HG03045 (cell line): ENCODE measurements around the gene SERINC3.

Experiments used
- ATAC-seq: cut with Tn5 transposase; IDR thresholded peaks from one replicate; pipeline ENCODE4 v1.9.1; 2021; ENCODE audit warnings: mild to moderate bottlenecking, moderate library complexity; ENCODE audit not compliant: unreplicated experiment

Gene SERINC3

GRCh38 chr20:44533928-44534327, 12.1 kb upstream of the SERINC3 start:
- no peak for ATAC-seq

- ATAC-seq: no peak
These were observed 11.1 kb upstream of the SERINC3 start for GRCh38 chr20:44532981-44533331.

DNA sequence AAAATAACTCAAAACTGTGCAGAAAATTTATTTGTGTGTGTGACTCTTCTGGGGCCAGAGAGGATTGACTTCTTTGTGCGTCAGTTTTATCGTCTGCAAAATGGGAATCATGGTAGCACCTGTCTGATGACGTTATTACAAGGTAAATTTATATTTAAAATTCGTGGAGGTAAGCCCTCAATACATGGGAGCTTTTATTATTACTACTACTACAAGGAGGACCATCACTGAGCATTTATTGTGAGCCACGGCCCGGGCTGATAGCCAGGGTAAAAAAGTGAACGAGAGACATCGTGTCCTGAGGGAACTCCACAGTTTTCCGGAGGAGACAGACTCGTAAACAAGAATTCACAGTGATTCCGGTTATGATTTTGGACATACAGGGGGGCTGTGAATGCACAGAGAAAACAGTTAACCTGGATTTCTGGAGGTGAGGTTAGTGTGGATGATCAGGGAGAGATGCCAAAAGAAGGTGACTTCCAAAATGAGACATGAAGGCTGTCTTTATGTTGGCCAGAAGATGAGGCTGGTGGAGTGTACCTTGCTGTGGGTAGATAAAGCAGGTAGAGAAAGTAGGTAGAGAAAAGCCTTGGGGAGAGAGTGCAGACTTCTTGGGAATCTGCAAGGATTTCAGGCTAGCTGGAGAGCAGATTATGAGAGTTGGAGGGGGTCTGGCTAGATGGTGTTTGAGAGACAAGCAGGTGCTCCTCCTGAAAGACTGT, 10.6 kb upstream of the SERINC3 start:
- no peak for ATAC-seq

- no peak for ATAC-seq
These were observed 6.4 kb upstream of the SERINC3 start for GRCh38 chr20:44528309-44528708.

DNA sequence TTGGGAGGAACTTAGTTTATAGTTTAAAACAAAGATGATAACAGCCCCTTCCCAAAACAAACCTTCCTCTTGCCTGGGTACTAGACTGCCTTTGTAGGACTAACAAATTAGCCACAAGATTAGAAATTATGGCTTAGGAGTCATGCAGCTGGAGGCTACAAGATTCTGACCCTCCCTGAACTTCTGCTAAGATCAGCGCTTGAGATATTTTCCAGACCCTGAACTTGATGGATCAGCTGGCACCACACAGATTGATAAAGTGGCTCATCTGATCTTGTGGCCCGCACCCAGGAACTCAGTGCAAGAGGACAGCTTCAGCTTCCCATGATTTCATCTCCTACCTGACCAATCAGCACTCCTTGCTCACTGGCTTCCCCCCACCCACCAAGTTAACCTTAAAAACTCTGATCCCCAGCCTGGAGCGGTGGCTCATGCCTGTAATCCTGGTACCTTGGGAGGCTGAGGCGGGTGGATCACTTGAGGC, 5.9 kb upstream of the SERINC3 start:
- no peak for ATAC-seq

DNA sequence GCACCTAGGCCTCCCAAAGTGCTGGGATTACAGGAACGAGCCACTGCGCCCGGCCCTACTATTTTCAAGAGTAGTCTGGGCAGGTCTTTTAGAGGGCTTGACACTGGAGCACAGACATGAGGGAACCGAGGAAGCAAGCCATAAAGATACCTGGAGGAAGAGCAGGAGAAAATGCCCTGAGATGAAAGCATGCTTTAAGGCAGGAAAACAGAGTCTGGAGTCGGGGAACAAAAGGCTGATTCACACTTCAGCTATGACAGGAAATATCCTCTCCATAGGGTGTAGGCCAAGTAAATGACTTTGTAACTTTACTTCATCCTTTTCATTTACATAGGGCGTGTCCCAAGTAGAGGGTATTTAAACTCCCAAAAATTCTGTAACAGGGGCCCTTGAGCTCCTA, 4.3 kb upstream of the SERINC3 start:
- no peak for ATAC-seq

DNA sequence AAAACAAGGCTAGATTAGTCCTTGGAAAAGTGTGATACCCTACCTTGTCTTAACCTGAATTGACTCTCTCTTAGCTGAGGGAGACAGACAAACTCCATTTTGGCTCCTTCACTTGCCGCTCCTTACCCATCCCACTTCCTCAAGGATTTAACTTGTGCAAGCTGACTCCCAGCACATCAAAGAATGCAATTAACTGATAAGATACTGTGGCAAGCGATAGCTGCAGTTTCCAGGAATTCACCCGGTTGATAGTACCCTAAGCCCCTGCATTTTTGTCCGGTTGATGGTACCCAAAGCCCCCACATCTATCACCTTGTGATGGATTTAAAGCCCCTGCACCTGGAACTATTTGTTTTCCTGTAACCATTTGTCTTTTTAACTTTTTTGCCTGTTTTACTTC, 1.9 kb upstream of the SERINC3 start:
- ATAC-seq: no peak

- no peak for ATAC-seq
These were observed 971 bp upstream of the SERINC3 start for GRCh38 chr20:44522841-44523240.

- ATAC-seq: no peak
These were observed 989 bp downstream of the SERINC3 start for GRCh38 chr20:44520881-44521280.

DNA sequence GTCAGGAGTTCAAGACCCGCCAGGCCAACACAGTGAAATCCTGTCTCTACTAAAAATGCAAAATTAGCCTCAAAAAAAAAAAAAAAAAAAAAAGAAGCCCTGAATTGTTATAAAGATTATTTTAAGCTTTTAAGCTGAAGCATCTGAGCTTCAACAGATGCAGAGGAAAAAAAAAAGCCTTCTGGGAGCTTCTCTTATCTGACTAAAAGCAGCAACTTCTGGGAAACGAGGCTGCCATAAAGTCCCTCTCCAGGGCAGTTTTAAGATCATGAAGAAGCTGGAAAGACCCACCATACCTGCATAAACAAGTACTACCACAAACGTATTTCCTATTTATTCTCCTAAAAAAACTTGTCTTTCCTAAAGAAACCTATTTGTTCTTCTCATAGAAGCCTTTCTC, 3.6 kb downstream of the SERINC3 start:
- no peak for ATAC-seq

GRCh38 chr20:44517454-44517853, 4.4 kb downstream of the SERINC3 start:
- ATAC-seq: no peak

GRCh38 chr20:44516491-44516890, 5.4 kb downstream of the SERINC3 start:
- no peak for ATAC-seq

- ATAC-seq: no peak
These were observed 8.0 kb downstream of the SERINC3 start for GRCh38 chr20:44513871-44514270.

DNA sequence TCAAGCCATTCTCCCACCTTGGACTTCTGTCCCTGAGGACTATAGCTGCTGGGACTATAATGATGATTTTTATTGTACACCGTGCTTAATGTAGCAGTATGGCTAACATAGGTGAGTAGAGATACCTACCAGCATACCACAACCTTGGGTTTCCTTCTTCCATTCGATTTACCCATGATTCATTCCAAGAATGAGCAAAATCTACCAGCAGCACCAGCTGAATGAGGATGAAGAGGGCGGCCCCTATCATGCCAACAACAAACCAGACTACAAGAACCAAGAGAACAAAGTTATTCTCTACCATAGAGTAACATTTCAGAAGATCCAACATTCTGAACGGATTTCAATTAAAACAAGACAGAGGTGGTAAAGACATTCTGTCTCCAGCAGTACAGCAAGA, 12.1 kb downstream of the SERINC3 start:
- ATAC-seq: no peak

DNA sequence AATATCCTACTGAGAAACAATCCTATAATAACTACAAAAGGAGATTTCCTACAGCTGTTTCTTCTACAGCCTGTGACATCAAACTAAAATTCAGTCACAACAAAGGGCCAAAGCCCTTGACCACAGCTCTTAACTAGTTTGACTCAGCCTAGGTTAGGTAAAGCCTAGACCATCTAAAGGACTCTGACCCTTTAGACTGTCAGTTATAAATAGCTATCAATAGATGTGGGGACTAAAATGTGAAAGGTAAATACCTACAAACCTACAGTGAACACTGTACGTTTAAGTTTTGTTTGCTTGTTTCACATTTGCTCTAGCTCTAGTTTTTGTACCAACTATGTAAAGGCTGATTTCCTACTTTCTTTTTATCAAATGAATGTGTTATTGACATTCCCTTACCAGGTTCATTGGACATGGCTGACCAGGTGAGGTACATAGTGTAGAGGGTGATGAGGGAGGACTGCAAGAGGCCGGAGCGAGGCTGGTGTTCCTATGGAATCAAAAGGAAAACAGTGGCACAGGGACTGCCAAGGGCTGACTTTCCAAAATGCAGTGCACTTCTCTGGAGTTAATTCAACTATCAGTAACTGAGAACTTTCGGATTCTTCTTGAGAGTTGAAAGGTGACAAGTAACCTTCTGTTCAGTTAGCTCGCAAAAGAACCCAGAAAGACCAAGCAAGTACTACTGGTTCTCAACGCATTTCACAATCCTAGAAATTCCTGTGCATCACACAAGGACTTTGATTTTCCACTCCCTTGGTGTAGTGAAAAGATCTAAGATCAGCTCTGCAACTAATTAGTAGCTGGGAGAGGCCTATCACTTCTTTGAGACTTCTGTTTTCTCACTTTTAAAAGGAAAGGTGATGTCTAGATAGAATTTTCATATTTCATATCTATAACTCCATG, 17.2 kb downstream of the SERINC3 start:
- no peak for ATAC-seq

- ATAC-seq: no peak
These were observed 18.9 kb downstream of the SERINC3 start for GRCh38 chr20:44502968-44503367.

DNA sequence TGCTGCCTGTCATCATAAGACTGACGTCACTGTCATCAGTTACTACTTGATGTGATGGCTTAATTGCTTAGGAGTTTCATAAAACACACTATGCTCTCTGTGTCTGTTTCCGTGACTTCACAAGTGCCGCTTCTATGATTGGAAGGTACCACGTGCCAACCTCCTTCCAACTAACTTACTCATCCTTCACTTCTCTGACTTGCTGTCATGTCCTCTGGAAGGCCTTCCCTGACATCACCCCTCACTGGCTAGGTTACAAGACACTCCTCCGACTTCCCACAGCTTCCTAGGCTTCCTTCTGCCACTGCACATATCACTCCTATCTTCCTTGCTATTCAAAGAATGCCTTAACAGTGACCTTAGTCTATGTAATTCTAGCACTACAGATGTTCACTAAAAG, 20.4 kb downstream of the SERINC3 start:
- no peak for ATAC-seq

DNA sequence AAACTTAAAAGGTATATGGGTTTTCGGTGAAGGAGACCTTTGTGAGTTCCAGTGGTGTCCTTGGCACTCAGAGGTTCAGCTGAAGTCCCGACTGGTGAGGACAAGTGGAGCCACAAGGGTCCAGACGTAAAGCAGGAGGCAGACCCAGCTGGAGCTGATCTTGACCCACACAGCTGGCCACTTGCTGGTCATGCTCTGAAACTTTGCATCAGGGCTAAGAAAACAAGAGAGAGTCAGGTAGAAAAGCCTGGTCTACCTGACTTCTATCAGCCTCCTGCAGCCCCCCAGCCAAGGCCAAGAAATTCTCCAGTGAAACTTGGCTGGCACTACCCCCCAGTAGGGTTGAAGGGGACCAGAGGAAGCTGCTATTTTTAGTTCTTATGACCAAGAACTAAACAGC, 21.6 kb downstream of the SERINC3 start:
- ATAC-seq: no peak

- ATAC-seq: no peak
These were observed 24.1 kb downstream of the SERINC3 start for GRCh38 chr20:44497761-44498160.

GRCh38 chr20:44496976-44497375, 24.9 kb downstream of the SERINC3 start:
- ATAC-seq: no peak

DNA sequence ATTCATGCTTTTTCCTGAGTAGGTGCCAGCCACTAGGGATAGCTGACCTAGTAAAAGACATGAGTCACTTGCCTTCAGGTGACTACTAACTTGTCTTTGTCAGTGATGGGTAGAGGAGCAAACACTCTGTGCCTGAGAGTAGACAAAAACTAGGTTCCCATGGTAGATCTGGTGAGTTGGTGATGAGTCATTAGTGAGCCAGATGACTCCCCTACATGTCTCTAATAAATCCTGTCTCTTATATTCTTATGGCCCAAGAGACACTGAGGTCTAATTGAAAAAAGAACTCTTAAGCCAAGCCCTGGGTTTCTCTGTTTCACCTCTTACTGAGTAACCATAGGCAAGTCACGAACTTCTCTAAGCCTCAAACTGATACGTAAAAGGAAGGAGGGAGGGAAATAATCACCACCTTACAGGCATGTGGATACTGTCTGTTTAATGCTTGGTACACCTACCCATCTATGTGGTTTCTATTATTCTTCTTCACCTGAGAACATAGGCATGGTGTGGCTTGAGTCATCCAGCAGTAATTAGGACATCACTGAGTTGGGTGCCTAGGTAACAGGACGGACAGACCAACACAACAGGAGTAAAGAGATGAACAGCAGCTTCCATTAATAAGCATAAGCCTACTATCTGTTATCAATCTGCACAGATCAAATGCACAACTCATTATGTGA, 25.9 kb downstream of the SERINC3 start:
- ATAC-seq: no peak

- no peak for ATAC-seq
These were observed 26.6 kb downstream of the SERINC3 start for GRCh38 chr20:44495257-44495656.
